HepG2 (cell line): Measurements from ENCODE around the gene IPCEF1. TPM values are rescaled to one million over a fixed set of nuclear protein-coding genes. Genes with fewer than 3 reads are reported as not detected.

Source experiments
- ATAC-seq: fragments of 200-7000 bp; cut with Tn5 transposase; 3 replicates; pipeline ENCODE4 v1.9.1; 2020; ENCODE audit warnings: mild to moderate bottlenecking, moderate library complexity
- BruUV-seq: library from RNA; stranded (reverse); fragments of 400-500 nt; replicated peaks from 2 replicates; lab custom pipeline; 2021; lab: Mats Ljungman, UMichigan
- CTCF ChIA-PET: fragments of 300-600 bp; formaldehyde crosslinking; extraction: SDS; loops from one replicate; lab custom pipeline; 2021; ENCODE audit warnings: low total read pairs, inconsistent platforms, low intra/inter-chr PET ratio; lab: Yijun Ruan, JAX
- POLR2A ChIA-PET: fragments of 350-600 bp; sonication (Branson Sonifier 250); formaldehyde crosslinking; loops from one replicate; lab custom pipeline; 2020; ENCODE audit warnings: antibody characterized with exemption, inconsistent platforms; lab: Yijun Ruan, JAX
- DNase-seq: peaks from one replicate; pipeline ENCODE4 v3.0.0-alpha.2; 2015; ENCODE audit warnings: low spot score
- FAIRE-seq: peaks from 3 replicates; lab custom pipeline; 2011; peaks lifted over from hg19 to GRCh38; lab: Jason Lieb, UNC
- H2AFZ ChIP-seq: one replicate; pipeline ENCODE4 v1.6.1; 2011; ENCODE audit warnings: low read length, inconsistent platforms
- H3K27ac ChIP-seq: fragments of 300-600 bp; 3 replicates; pipeline ENCODE4 v1.8.0; 2011; ENCODE audit warnings: mixed run types, mild to moderate bottlenecking, mixed read lengths, low read length, inconsistent platforms; ENCODE audit not compliant: insufficient read depth; ENCODE audit errors: extremely low read length
- H3K27me3 ChIP-seq, 2 experiments: fragments of 200-600 bp in 1 of 2; 2 replicates in 1 of 2; 3 replicates in 1 of 2; pipeline versions ENCODE4 v1.6.0 to v1.8.0; 2011; ENCODE audit warnings: low read length in 2 of 2, mild to moderate bottlenecking in 2 of 2, moderate library complexity in 2 of 2, inconsistent platforms in 1 of 2; ENCODE audit not compliant: insufficient read depth in 2 of 2, control insufficient read depth in 1 of 2
- H3K36me3 ChIP-seq, 2 experiments: fragments of 200-600 bp in 1 of 2; replicated peaks in 1 of 2; 2 replicates in 1 of 2; 3 replicates in 1 of 2; pipeline versions ENCODE4 v1.5.1 to v1.8.0; 2011; ENCODE audit warnings: low read length in 2 of 2, inconsistent platforms in 1 of 2; ENCODE audit not compliant: insufficient read depth in 2 of 2, control insufficient read depth in 1 of 2
- H3K4me1 ChIP-seq: 2 replicates; pipeline ENCODE4 v1.5.1; 2012; ENCODE audit warnings: low read length, inconsistent platforms; ENCODE audit not compliant: insufficient read depth
- H3K4me2 ChIP-seq: 2 replicates; pipeline ENCODE4 v1.6.0; 2011; ENCODE audit warnings: low read depth, low read length, inconsistent platforms
- H3K4me3 ChIP-seq, 3 experiments: fragments of 200-600 bp in 1 of 3; sonication (generic), shearing (Covaris generic) in 1 of 3; replicated peaks in 1 of 3; 2 replicates each; pipeline ENCODE4 v1.5.1; 2011 to 2016; ENCODE audit warnings: low read length in 3 of 3, inconsistent platforms in 2 of 3, low read depth in 2 of 3, mild to moderate bottlenecking in 2 of 3, control low read depth in 1 of 3, mixed read lengths in 1 of 3; ENCODE audit not compliant: insufficient read depth in 1 of 3
- H3K79me2 ChIP-seq: one replicate; pipeline ENCODE4 v1.6.1; 2011; ENCODE audit warnings: low read length, inconsistent platforms; ENCODE audit not compliant: insufficient read depth
- H3K9ac ChIP-seq: 2 replicates; pipeline ENCODE4 v1.6.0; 2011; ENCODE audit warnings: mild to moderate bottlenecking, low read depth, low read length, inconsistent platforms; ENCODE audit not compliant: insufficient read depth
- H3K9me3 ChIP-seq: 2 replicates; pipeline ENCODE4 v1.5.1; 2012; ENCODE audit warnings: mild to moderate bottlenecking, low read length
- H4K20me1 ChIP-seq: 2 replicates; pipeline ENCODE4 v1.6.0; 2011; ENCODE audit warnings: inconsistent platforms, mild to moderate bottlenecking, low read length, moderate library complexity; ENCODE audit not compliant: insufficient read depth
- ETS1 ChIP-seq: sonication (generic); formaldehyde crosslinking; IDR thresholded peaks from 2 replicates; pipeline ENCODE4 v1.4.0; 2020; ENCODE audit warnings: missing genetic modification reagents
- HNRNPLL ChIP-seq: fragments of 200-400 bp; formaldehyde crosslinking; IDR thresholded peaks from 2 replicates; pipeline ENCODE4 v1.6.1; 2017; ENCODE audit warnings: mild to moderate bottlenecking, low read depth, low read length; ENCODE audit not compliant: poor library complexity, severe bottlenecking
- JDP2 ChIP-seq: sonication (generic); formaldehyde crosslinking; IDR thresholded peaks from 2 replicates; pipeline ENCODE4 v1.8.1; 2022; ENCODE audit warnings: missing genetic modification reagents, borderline replicate concordance
- KLF9 ChIP-seq: IDR thresholded peaks from 2 replicates; pipeline ENCODE4 v1.6.1; 2016; ENCODE audit warnings: low read depth
- MXD1 ChIP-seq: sonication (generic); formaldehyde crosslinking; IDR thresholded peaks from 2 replicates; pipeline ENCODE4 v1.4.0; 2020; ENCODE audit warnings: mild to moderate bottlenecking, missing genetic modification reagents
- NRL ChIP-seq: sonication (generic); formaldehyde crosslinking; IDR thresholded peaks from 2 replicates; pipeline ENCODE4 v1.5.0; 2020; ENCODE audit warnings: missing genetic modification reagents, mild to moderate bottlenecking, moderate library complexity, borderline replicate concordance
- POLR2G ChIP-seq: fragments of 200-400 bp; formaldehyde crosslinking; IDR thresholded peaks from 2 replicates; pipeline ENCODE4 v1.6.1; 2018; ENCODE audit warnings: mild to moderate bottlenecking, low read depth, low read length, moderate library complexity
- RFX3 ChIP-seq: IDR thresholded peaks from 2 replicates; pipeline ENCODE4 v1.6.1; 2016; ENCODE audit warnings: missing biosample characterization, missing genetic modification reagents
- ZFAT ChIP-seq: sonication (generic); formaldehyde crosslinking; conservative IDR thresholded peaks from 2 replicates; pipeline ENCODE4 v1.8.1; 2023; ENCODE audit warnings: missing genetic modification reagents, inconsistent platforms
- ZMAT3 ChIP-seq: sonication (generic); formaldehyde crosslinking; conservative IDR thresholded peaks from 2 replicates; pipeline ENCODE4 v1.7.0; 2021; ENCODE audit warnings: missing genetic modification reagents
- ZNF138 ChIP-seq: sonication (generic); formaldehyde crosslinking; IDR thresholded peaks from 2 replicates; pipeline ENCODE4 v1.5.0; 2020; ENCODE audit warnings: mild to moderate bottlenecking, low read depth, missing genetic modification reagents
- ZNF550 ChIP-seq: sonication (generic); formaldehyde crosslinking; IDR thresholded peaks from 2 replicates; pipeline ENCODE4 v1.4.0; 2020; ENCODE audit warnings: mild to moderate bottlenecking, missing genetic modification reagents, borderline replicate concordance
- ZNF773 ChIP-seq: sonication (generic); formaldehyde crosslinking; IDR thresholded peaks from 2 replicates; pipeline ENCODE4 v1.4.0; 2020; ENCODE audit warnings: missing genetic modification reagents, borderline replicate concordance
- WGBS: methylation state at CpG from one replicate; pipeline ENCODE4 v1.1.6; 2017; ENCODE audit warnings: low lambda C conversion rate; 5-methylcytosine and 5-hydroxymethylcytosine counted together
- in situ Hi-C: cut with HindIII; loops from 2 replicates; pipeline ENCODE4 v1.10.0; 2017; ENCODE audit warnings: low pct_unique_long_range_greater_than_20kb; ENCODE audit not compliant: extremely low pct_ligation_motif_present
- intact Hi-C: fragments of 100-400 bp; cut with micrococcal nuclease; formaldehyde crosslinking; loops from one replicate; pipeline ENCODE4 v1.10.0; 2022; ENCODE audit not compliant: unreplicated experiment
- polyA plus RNA-seq, 8 experiments: library from polyadenylated mRNA; depleted of rRNA in 3 of 8; stranded (reverse) in 7 of 8; unstranded in 1 of 8; fragments of >200 nt; fragmentation: Illumina TruSeq in 4 of 8; extraction: Trizol in 4 of 8; gene quantifications; 2 replicates each; pipeline versions ENCODE4 v1.2.1 to v1.2.3, GENCODE V29; 2011 to 2016; ENCODE audit warnings: low read depth in 4 of 8, missing spikeins in 1 of 8, mixed read lengths in 1 of 8; ENCODE audit not compliant: insufficient read depth in 1 of 8
- total RNA-seq, 5 experiments: library from RNA; depleted of rRNA; stranded (reverse); fragments of >200 nt; fragmentation: Illumina TruSeq; extraction: Trizol; gene quantifications; 2 replicates each; pipeline ENCODE4 v1.2.3, GENCODE V29; 2016; ENCODE audit warnings: low read depth in 1 of 5
- TF ChIP-seq, protein P1 (sequence below): sonication (generic); formaldehyde crosslinking; IDR thresholded peaks from 2 replicates; pipeline ENCODE4 v1.5.0; 2020; ENCODE audit warnings: mild to moderate bottlenecking, missing genetic modification reagents, borderline replicate concordance

The IPCEF1 gene
- total and polyA plus RNA-seq, 2 of the 13 experiments (the other 11 are each of a cell fraction or from before 2014, with no cell fraction given) = 0.03 TPM; not detected in 1

GRCh38 chr6:154219250-154219649, 137.4 kb downstream of the IPCEF1 start (continued):
- TF ChIP-seq ZNF138 = no peak
- no peak for TF ChIP-seq RFX3 (CRISPR knock-in tag)
- TF ChIP-seq, protein P1, sequence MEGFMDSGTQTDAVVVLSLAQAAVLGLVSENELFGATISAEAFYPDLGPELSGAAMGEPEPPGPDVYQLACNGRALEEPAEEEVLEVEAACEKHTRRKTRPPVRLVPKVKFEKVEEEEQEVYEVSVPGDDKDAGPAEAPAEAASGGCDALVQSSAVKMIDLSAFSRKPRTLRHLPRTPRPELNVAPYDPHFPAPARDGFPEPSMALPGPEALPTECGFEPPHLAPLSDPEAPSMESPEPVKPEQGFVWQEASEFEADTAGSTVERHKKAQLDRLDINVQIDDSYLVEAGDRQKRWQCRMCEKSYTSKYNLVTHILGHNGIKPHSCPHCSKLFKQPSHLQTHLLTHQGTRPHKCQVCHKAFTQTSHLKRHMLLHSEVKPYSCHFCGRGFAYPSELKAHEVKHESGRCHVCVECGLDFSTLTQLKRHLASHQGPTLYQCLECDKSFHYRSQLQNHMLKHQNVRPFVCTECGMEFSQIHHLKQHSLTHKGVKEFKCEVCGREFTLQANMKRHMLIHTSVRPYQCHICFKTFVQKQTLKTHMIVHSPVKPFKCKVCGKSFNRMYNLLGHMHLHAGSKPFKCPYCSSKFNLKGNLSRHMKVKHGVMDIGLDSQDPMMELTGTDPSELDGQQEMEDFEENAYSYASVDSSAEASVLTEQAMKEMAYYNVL (CRISPR knock-in tag) = no peak
- no peak for TF ChIP-seq ZNF773

GRCh38 chr6:154218787-154219186, 137.8 kb downstream of the IPCEF1 start:
- TF ChIP-seq POLR2G = no peak
- no peak for TF ChIP-seq ETS1 (CRISPR knock-in tag)
- no peak for TF ChIP-seq MXD1
- no peak for TF ChIP-seq ZNF550 (CRISPR knock-in tag)
- TF ChIP-seq NRL = no peak
- TF ChIP-seq HNRNPLL = no peak
- no peak for TF ChIP-seq ZMAT3
- no peak for TF ChIP-seq ZFAT (CRISPR knock-in tag)
- TF ChIP-seq KLF9 (CRISPR knock-in tag) = no peak
- no peak for TF ChIP-seq JDP2 (CRISPR knock-in tag)
- H3K27me3 ChIP-seq = peaks cover 0 to 15% of the 10 kb centered on the region in 2 experiments; a peak in 2 of 5 replicates
- no peaks in the 10 kb centered on the region for H4K20me1 ChIP-seq
- no peaks in the 10 kb centered on the region for H3K79me2 ChIP-seq
- CTCF ChIA-PET = no interaction called here
- 30% methylated on average over 6 of the region's 6 CpGs for WGBS
- BruUV-seq = no TSS peak
- in situ Hi-C loops (no loop called here), intact Hi-C loops (no loop called here)
- no peak overlapping the region for H3K4me3 ChIP-seq
- no peaks in the 10 kb centered on the region for H3K36me3 ChIP-seq
- no peak overlapping the region for H3K27ac ChIP-seq
- POLR2A ChIA-PET = no interaction called here
- ATAC-seq = no peak
- H2AFZ ChIP-seq = no peak overlapping the region
- H3K4me2 ChIP-seq = no peak overlapping the region
- DNase-seq = no peak
- no peaks in the 10 kb centered on the region for H3K4me1 ChIP-seq
- H3K9me3 ChIP-seq = no peaks in the 10 kb centered on the region
- FAIRE-seq = no peak
- H3K9ac ChIP-seq = no peak overlapping the region
